Measurements from ENCODE around the gene PRKN.

DNA sequence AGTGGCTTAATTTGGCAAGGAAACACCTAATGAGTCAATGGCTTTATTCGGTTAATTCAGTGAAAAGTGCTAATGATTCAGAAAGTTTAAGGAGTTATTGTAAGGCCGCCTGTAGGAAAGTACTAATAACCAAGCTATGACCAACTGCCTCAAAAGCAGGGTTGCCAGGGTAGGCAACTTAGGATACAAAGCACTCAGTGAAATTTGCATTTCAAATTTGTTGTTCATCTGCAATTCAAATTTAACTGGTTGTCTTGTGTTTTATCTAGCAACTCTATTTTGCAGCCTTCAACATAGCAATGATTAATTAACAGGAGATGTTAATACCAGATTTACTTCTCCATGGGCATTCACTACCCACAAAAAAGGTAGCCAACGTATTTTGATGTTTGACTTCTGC lies 412.3 kb downstream of the PRKN start:
- TF ChIP-seq, protein P1, sequence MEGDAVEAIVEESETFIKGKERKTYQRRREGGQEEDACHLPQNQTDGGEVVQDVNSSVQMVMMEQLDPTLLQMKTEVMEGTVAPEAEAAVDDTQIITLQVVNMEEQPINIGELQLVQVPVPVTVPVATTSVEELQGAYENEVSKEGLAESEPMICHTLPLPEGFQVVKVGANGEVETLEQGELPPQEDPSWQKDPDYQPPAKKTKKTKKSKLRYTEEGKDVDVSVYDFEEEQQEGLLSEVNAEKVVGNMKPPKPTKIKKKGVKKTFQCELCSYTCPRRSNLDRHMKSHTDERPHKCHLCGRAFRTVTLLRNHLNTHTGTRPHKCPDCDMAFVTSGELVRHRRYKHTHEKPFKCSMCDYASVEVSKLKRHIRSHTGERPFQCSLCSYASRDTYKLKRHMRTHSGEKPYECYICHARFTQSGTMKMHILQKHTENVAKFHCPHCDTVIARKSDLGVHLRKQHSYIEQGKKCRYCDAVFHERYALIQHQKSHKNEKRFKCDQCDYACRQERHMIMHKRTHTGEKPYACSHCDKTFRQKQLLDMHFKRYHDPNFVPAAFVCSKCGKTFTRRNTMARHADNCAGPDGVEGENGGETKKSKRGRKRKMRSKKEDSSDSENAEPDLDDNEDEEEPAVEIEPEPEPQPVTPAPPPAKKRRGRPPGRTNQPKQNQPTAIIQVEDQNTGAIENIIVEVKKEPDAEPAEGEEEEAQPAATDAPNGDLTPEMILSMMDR (IDR thresholded peaks at IDR 0.05; ENCODE audit: borderline replicate concordance, extremely low read depth, low read length, poor library complexity, severe bottlenecking), result no peak
- TF ChIP-seq EZH2 (IDR thresholded peaks at IDR 0.05; ENCODE audit: borderline replicate concordance, low read depth, low read length, severe bottlenecking), result no peak

Data from DND-41 (cell line).